ENCODE measurements around the gene BOK. TPM values are rescaled to one million over a fixed set of nuclear protein-coding genes. Genes with fewer than 3 reads are reported as not detected.
A peak's percentile ranks its signal among the peaks of the same experiment; 100 is the strongest.

The BOK gene
- total and polyA plus RNA-seq, 9 of the 15 experiments (the other 6 are each of a cell fraction or from before 2014, with no cell fraction given) = 0.03 to 3.3 (median 2.0) TPM; not detected in 1

- TF ChIP-seq, protein P1, sequence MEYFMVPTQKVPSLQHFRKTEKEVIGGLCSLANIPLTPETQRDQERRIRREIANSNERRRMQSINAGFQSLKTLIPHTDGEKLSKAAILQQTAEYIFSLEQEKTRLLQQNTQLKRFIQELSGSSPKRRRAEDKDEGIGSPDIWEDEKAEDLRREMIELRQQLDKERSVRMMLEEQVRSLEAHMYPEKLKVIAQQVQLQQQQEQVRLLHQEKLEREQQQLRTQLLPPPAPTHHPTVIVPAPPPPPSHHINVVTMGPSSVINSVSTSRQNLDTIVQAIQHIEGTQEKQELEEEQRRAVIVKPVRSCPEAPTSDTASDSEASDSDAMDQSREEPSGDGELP (CRISPR knock-in tag; IDR thresholded peaks at IDR 0.05; ENCODE audit: borderline replicate concordance) = no peak
- TF ChIP-seq NFXL1 (CRISPR knock-in tag; IDR thresholded peaks at IDR 0.05) = no peak
- TF ChIP-seq MCM2 (IDR thresholded peaks at IDR 0.05; ENCODE audit: low read depth) = no peak
- TF ChIP-seq, protein P2, sequence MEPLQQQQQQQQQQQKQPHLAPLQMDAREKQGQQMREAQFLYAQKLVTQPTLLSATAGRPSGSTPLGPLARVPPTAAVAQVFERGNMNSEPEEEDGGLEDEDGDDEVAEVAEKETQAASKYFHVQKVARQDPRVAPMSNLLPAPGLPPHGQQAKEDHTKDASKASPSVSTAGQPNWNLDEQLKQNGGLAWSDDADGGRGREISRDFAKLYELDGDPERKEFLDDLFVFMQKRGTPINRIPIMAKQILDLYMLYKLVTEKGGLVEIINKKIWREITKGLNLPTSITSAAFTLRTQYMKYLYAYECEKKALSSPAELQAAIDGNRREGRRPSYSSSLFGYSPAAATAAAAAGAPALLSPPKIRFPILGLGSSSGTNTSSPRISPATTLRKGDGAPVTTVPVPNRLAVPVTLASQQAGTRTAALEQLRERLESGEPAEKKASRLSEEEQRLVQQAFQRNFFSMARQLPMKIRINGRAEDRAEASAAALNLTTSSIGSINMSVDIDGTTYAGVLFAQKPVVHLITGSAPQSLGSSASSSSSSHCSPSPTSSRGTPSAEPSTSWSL (CRISPR knock-in tag; IDR thresholded peaks at IDR 0.05; ENCODE audit: borderline replicate concordance) = no peak
- no peak for TF ChIP-seq FIP1L1 (IDR thresholded peaks at IDR 0.05; ENCODE audit: low read depth, low read length, poor library complexity, severe bottlenecking)
- no peak for TF ChIP-seq HSF4 (CRISPR knock-in tag; IDR thresholded peaks at IDR 0.05; ENCODE audit: borderline replicate concordance)
- TF ChIP-seq ZFPM2 (CRISPR knock-in tag; IDR thresholded peaks at IDR 0.05) = no peak
- no peak for TF ChIP-seq ZFP1 (CRISPR knock-in tag; IDR thresholded peaks at IDR 0.05)
- no peak for TF ChIP-seq MXD1 (CRISPR knock-in tag; IDR thresholded peaks at IDR 0.05; ENCODE audit: borderline replicate concordance, poor library complexity, severe bottlenecking)
- no peak for TF ChIP-seq RNF219 (CRISPR knock-in tag; IDR thresholded peaks at IDR 0.05)
- TF ChIP-seq HNRNPUL1 (IDR thresholded peaks at IDR 0.05; ENCODE audit: low read length) = no peak
- TF ChIP-seq SAFB2 (IDR thresholded peaks at IDR 0.05; ENCODE audit: borderline replicate concordance, low read depth, low read length, severe bottlenecking) = no peak
- TF ChIP-seq HMG20A (CRISPR knock-in tag; conservative IDR thresholded peaks at IDR 0.05) = no peak
- TF ChIP-seq EGR1 (conservative IDR thresholded peaks at IDR 0.05) = peak; percentile 96
- TF ChIP-seq DDX20 (tag; IDR thresholded peaks at IDR 0.05; ENCODE audit: low read depth) = no peak
- no peak for TF ChIP-seq FOXK2 (conservative IDR thresholded peaks at IDR 0.05 in 1 of 2, IDR thresholded peaks at IDR 0.05 in 1 of 2; ENCODE audit: low read depth in 2 of 2)
- TF ChIP-seq, protein P3, sequence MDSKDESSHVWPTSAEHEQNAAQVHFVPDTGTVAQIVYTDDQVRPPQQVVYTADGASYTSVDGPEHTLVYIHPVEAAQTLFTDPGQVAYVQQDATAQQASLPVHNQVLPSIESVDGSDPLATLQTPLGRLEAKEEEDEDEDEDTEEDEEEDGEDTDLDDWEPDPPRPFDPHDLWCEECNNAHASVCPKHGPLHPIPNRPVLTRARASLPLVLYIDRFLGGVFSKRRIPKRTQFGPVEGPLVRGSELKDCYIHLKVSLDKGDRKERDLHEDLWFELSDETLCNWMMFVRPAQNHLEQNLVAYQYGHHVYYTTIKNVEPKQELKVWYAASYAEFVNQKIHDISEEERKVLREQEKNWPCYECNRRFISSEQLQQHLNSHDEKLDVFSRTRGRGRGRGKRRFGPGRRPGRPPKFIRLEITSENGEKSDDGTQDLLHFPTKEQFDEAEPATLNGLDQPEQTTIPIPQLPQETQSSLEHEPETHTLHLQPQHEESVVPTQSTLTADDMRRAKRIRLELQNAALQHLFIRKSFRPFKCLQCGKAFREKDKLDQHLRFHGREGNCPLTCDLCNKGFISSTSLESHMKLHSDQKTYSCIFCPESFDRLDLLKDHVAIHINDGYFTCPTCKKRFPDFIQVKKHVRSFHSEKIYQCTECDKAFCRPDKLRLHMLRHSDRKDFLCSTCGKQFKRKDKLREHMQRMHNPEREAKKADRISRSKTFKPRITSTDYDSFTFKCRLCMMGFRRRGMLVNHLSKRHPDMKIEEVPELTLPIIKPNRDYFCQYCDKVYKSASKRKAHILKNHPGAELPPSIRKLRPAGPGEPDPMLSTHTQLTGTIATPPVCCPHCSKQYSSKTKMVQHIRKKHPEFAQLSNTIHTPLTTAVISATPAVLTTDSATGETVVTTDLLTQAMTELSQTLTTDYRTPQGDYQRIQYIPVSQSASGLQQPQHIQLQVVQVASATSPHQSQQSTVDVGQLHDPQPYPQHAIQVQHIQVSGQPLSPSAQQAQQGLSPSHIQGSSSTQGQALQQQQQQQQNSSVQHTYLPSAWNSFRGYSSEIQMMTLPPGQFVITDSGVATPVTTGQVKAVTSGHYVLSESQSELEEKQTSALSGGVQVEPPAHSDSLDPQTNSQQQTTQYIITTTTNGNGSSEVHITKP (IDR thresholded peaks at IDR 0.05; ENCODE audit: partially characterized antibody) = no peak
- TF ChIP-seq HNRNPL (IDR thresholded peaks at IDR 0.05; ENCODE audit: low read depth, low read length) = 0 out of 2 replicates have a peak, but pooled peaks have one; percentile 29
Observed at GRCh38 chr2:241558532-241559322, at the start of gene BOK (continued).

Measured in K562 (cell line).